GM12892 (cell line): ENCODE data around the gene DDHD1.

Experiments used
- POLR2A ChIP-seq: IDR thresholded peaks from 2 replicates; pipeline ENCODE4 v1.6.1; 2011; ENCODE audit warnings: low read depth, low read length, control low read depth
- POLR2AphosphoS5 ChIP-seq: IDR thresholded peaks from 2 replicates; pipeline ENCODE4 v1.6.1; 2011; ENCODE audit warnings: low read depth, low read length, control low read depth

DNA sequence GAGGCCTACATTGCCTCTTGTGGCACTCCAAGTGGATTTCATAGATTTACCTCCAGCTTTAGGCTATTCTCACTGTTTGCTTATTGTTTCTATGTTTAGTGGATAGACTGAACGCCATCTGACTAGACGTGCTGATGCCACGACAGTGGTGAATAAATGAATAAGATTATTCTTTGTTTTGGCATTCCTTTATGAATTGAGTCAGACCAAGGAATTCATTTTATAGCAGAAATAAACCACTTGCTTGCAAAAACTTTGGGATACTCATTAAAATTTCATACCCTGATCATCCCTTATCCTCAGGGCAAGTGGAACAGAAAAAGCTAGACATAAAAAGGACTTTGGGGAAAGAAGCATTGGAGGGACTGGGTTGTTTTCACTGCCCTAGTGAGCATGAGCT lies 130.5 kb downstream of the DDHD1 start:
- TF ChIP-seq POLR2AphosphoS5 (no peak), POLR2A (no peak)
